H1 (cell line): ENCODE results near the gene ZNF213. TPM values are rescaled to one million over a fixed set of nuclear protein-coding genes. Genes with fewer than 3 reads are reported as not detected.

Experiments
- CTCF ChIA-PET: fragments of 300-600 bp; sonication (Branson Sonifier 250); formaldehyde crosslinking; loops from one replicate; lab custom pipeline; 2021; ENCODE audit not compliant: partially characterized antibody; lab: Charles Lee
- POLR2A ChIA-PET: fragments of 300-600 bp; sonication (Branson Sonifier 250); formaldehyde crosslinking; loops from one replicate; lab custom pipeline; 2021; ENCODE audit warnings: inconsistent platforms; ENCODE audit not compliant: partially characterized antibody; lab: Charles Lee
- DNase-seq, 2 experiments: peaks; one replicate each; pipeline versions ENCODE4 v3.0.0 to v3.0.0-alpha.2; 2010 to 2022; ENCODE audit warnings: low spot score in 2 of 2, low read depth in 1 of 2, mixed read lengths in 1 of 2
- FAIRE-seq: peaks from 2 replicates; lab custom pipeline; 2011; peaks lifted over from hg19 to GRCh38; lab: Jason Lieb, UNC
- H2AFZ ChIP-seq: 2 replicates; pipeline ENCODE4 v1.8.1; 2012; ENCODE audit warnings: low read length, inconsistent platforms
- H2AK5ac ChIP-seq: 2 replicates; pipeline ENCODE4 v1.6.1; 2013; ENCODE audit warnings: low read depth, low read length
- H2BK120ac ChIP-seq: replicated peaks from 2 replicates; pipeline ENCODE3; 2013; ENCODE audit warnings: low read depth, low read length, inconsistent platforms
- H2BK12ac ChIP-seq: 2 replicates; pipeline ENCODE4 v1.6.1; 2013; ENCODE audit warnings: low read depth, low read length
- H2BK15ac ChIP-seq: 2 replicates; pipeline ENCODE4 v1.6.1; 2013; ENCODE audit warnings: low read length
- H2BK20ac ChIP-seq: 2 replicates; pipeline ENCODE4 v1.6.1; 2013; ENCODE audit warnings: low read length
- H2BK5ac ChIP-seq: 2 replicates; pipeline ENCODE4 v1.6.1; 2013; ENCODE audit warnings: low read depth, low read length
- H3K14ac ChIP-seq: 2 replicates; pipeline ENCODE4 v1.6.1; 2013; ENCODE audit warnings: inconsistent platforms; ENCODE audit not compliant: insufficient read length
- H3K18ac ChIP-seq: 2 replicates; pipeline ENCODE4 v1.6.1; 2013; ENCODE audit warnings: low read length; ENCODE audit errors: extremely low read depth
- H3K23ac ChIP-seq: 2 replicates; pipeline ENCODE4 v1.6.1; 2013; ENCODE audit warnings: inconsistent platforms; ENCODE audit not compliant: insufficient read length
- H3K23me2 ChIP-seq: 2 replicates; pipeline ENCODE4 v1.6.1; 2013; ENCODE audit warnings: low read depth, low read length
- H3K27ac ChIP-seq: 2 replicates; pipeline ENCODE4 v1.6.1; 2011; ENCODE audit warnings: low read depth, low read length, inconsistent platforms
- H3K27me3 ChIP-seq, 4 experiments: replicated peaks in 1 of 4; 1 replicate in 1 of 4; 2 replicates in 3 of 4; pipeline versions ENCODE4 v1.6.1 to v1.8.1; 2011 to 2013; ENCODE audit warnings: low read length in 3 of 4, mild to moderate bottlenecking in 3 of 4, inconsistent platforms in 2 of 4, mixed read lengths in 2 of 4, moderate library complexity in 1 of 4; ENCODE audit not compliant: control insufficient read depth in 3 of 4, insufficient read depth in 3 of 4; ENCODE audit errors: extremely low read depth in 1 of 4
- H3K36me3 ChIP-seq, 4 experiments: 2 replicates each; pipeline versions ENCODE4 v1.6.1 to v1.8.1; 2011 to 2013; ENCODE audit warnings: mild to moderate bottlenecking in 4 of 4, low read length in 3 of 4, moderate library complexity in 2 of 4, control low read depth in 1 of 4, inconsistent platforms in 1 of 4; ENCODE audit not compliant: insufficient read depth in 4 of 4, control insufficient read depth in 2 of 4
- H3K4ac ChIP-seq: replicated peaks from 2 replicates; pipeline ENCODE3; 2013; ENCODE audit warnings: low read length, low read depth, mixed read lengths, inconsistent platforms; ENCODE audit not compliant: insufficient read length
- H3K4me1 ChIP-seq, 4 experiments: replicated peaks in 1 of 4; 1 replicate in 1 of 4; 2 replicates in 3 of 4; pipeline versions ENCODE4 v1.6.1 to v1.8.1; 2011 to 2013; ENCODE audit warnings: low read length in 3 of 4, inconsistent platforms in 2 of 4, mixed read lengths in 1 of 4; ENCODE audit not compliant: insufficient read depth in 4 of 4, control insufficient read depth in 3 of 4
- H3K4me2 ChIP-seq, 2 experiments: 2 replicates each; pipeline versions ENCODE4 v1.6.1 to v1.8.1; 2011 to 2013; ENCODE audit warnings: low read depth in 2 of 2, low read length in 2 of 2, control low read depth in 1 of 2, inconsistent platforms in 1 of 2, mild to moderate bottlenecking in 1 of 2; ENCODE audit not compliant: insufficient read depth in 1 of 2
- H3K4me3 ChIP-seq, 4 experiments: fragments of 200-600, 300-600 bp in 1 of 4; sonication (generic), shearing (Covaris generic), sonication (Bioruptor Twin) in 1 of 4; 2 replicates each; pipeline versions ENCODE4 v1.5.1 to v1.8.1; 2011 to 2016; ENCODE audit warnings: low read length in 4 of 4, low read depth in 3 of 4, control low read depth in 2 of 4, inconsistent platforms in 2 of 4, mild to moderate bottlenecking in 2 of 4, mixed read lengths in 1 of 4, moderate library complexity in 1 of 4; ENCODE audit not compliant: insufficient read depth in 2 of 4; ENCODE audit errors: extremely low read depth in 1 of 4
- H3K56ac ChIP-seq: replicated peaks from 2 replicates; pipeline ENCODE3; 2013; ENCODE audit warnings: low read depth, mild to moderate bottlenecking, mixed read lengths, low read length, inconsistent platforms; ENCODE audit not compliant: insufficient read length
- H3K79me1 ChIP-seq: 2 replicates; pipeline ENCODE4 v1.6.1; 2013; ENCODE audit warnings: low read depth, low read length, control low read depth
- H3K79me2 ChIP-seq, 2 experiments: 2 replicates each; pipeline versions ENCODE4 v1.6.1 to v1.8.1; 2012 to 2013; ENCODE audit warnings: low read length in 2 of 2, mild to moderate bottlenecking in 2 of 2, inconsistent platforms in 1 of 2; ENCODE audit not compliant: insufficient read depth in 2 of 2, control insufficient read depth in 1 of 2
- H3K9ac ChIP-seq, 4 experiments: replicated peaks in 1 of 4; 1 replicate in 1 of 4; 2 replicates in 3 of 4; pipeline versions ENCODE4 v1.6.1 to v1.8.1; 2011 to 2013; ENCODE audit warnings: low read depth in 3 of 4, low read length in 3 of 4, control low read depth in 2 of 4, mild to moderate bottlenecking in 2 of 4, moderate library complexity in 2 of 4, inconsistent platforms in 1 of 4; ENCODE audit errors: extremely low read depth in 1 of 4
- H3K9me3 ChIP-seq, 2 experiments: 2 replicates each; pipeline versions ENCODE4 v1.6.1 to v1.8.1; 2012 to 2013; ENCODE audit warnings: mild to moderate bottlenecking in 2 of 2, moderate library complexity in 2 of 2, control low read depth in 1 of 2, inconsistent platforms in 1 of 2, low read depth in 1 of 2, low read length in 1 of 2, mixed read lengths in 1 of 2; ENCODE audit not compliant: insufficient read depth in 2 of 2
- H4K20me1 ChIP-seq, 2 experiments: replicated peaks in 1 of 2; 2 replicates each; pipeline versions ENCODE3 to v1.8.1; 2011 to 2013; ENCODE audit warnings: inconsistent platforms in 2 of 2, low read length in 2 of 2, mild to moderate bottlenecking in 1 of 2; ENCODE audit not compliant: insufficient read depth in 2 of 2, control insufficient read depth in 1 of 2
- H4K5ac ChIP-seq: 2 replicates; pipeline ENCODE4 v1.6.1; 2013; ENCODE audit warnings: low read length, low read depth, mixed read lengths, inconsistent platforms; ENCODE audit not compliant: insufficient read length
- H4K8ac ChIP-seq: 2 replicates; pipeline ENCODE4 v1.8.0; 2013; ENCODE audit warnings: mild to moderate bottlenecking, moderate library complexity, low read length, inconsistent platforms; ENCODE audit not compliant: insufficient read depth; ENCODE audit errors: extremely low read depth
- H4K91ac ChIP-seq: replicated peaks from 2 replicates; pipeline ENCODE3; 2013; ENCODE audit warnings: low read length, mixed read lengths, inconsistent platforms; ENCODE audit not compliant: insufficient read length
- EZH2 ChIP-seq: fragments of 200-600 bp; sonication (generic); IDR thresholded peaks from 2 replicates; pipeline ENCODE4 v1.7.1; 2012; ENCODE audit warnings: low read depth, mild to moderate bottlenecking, moderate library complexity, low read length, inconsistent platforms; ENCODE audit not compliant: severe bottlenecking
- KDM4A ChIP-seq: IDR thresholded peaks from one replicate; pipeline ENCODE4 v1.7.1; 2012; ENCODE audit warnings: low read depth, mild to moderate bottlenecking, moderate library complexity, low read length, inconsistent platforms; ENCODE audit not compliant: severe bottlenecking
- SIN3A ChIP-seq, 2 experiments: IDR thresholded peaks in 1 of 2; conservative IDR thresholded peaks in 1 of 2; 2 replicates each; pipeline ENCODE4 v1.6.1; 2011 to 2012; ENCODE audit warnings: low read length in 2 of 2, improper control_type of control experiment in 1 of 2, low read depth in 1 of 2, mild to moderate bottlenecking in 1 of 2
- WGBS, 2 experiments: shearing (Covaris generic) in 1 of 2; methylation state at CpG; one replicate each; pipeline versions ENCODE4 v1.1.6 to v1.1.7; 2013 to 2015; ENCODE audit warnings: low lambda C conversion rate in 2 of 2, mixed read lengths in 2 of 2, inconsistent platforms in 1 of 2, low coverage in 1 of 2, missing lambda C conversion rate in 1 of 2; ENCODE audit not compliant: insufficient replicate concordance in 2 of 2, insufficient coverage in 1 of 2, insufficient read length in 1 of 2; ENCODE audit errors: extremely low coverage in 1 of 2, missing lambda C conversion rate in 1 of 2; 5-methylcytosine and 5-hydroxymethylcytosine counted together
- polyA plus RNA-seq, 7 experiments: library from polyadenylated mRNA; depleted of rRNA in 3 of 7; stranded (reverse) in 5 of 7; unstranded in 2 of 7; fragments of >200 nt in 5 of 7; fragments of 200-250 nt in 2 of 7; gene quantifications; 1 replicate in 5 of 7; 2 replicates in 1 of 7; 4 replicates in 1 of 7; pipeline versions ENCODE4 v1.2.1 to v1.2.3, GENCODE V29; 2011 to 2013; ENCODE audit warnings: missing spikeins in 2 of 7, mixed read lengths in 2 of 7
- total RNA-seq: library from RNA; stranded (reverse); fragmentation: NEBNext Ultra II Directional; extraction: Animal tissue kit (Norgen Biotek cat#: 25700); gene quantifications from 2 replicates; pipeline ENCODE4 v1.2.1, GENCODE V29; 2021

ZNF213 gene
- total and polyA plus RNA-seq, 2 of the 8 experiments (the other 6 are each of a cell fraction or from before 2014, with no cell fraction given) = 1.6 to 6.9 TPM

DNA sequence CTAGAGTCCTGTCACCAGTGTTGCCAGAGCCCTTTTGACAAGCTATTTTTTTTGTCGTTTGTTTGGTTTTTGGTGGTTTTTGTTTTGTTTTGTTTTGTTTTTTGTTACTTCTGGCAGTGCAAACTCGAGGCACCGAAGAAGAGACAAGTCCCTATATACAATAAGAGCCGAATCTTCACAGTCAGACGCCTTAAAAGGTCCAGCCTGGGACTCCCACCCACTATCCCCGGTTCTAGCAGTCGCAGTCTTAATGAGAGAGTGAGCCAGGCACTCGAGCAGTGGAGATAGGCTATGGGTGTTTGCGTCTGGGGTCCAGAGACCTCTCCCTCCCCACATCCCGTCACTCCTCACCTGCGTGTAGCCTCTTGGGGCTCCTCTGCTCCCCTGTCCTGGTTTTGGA is 55.0 kb downstream of the ZNF213 start:
- DNase-seq (no peak), FAIRE-seq (no peak)
- Histone ChIP-seq H3K9me3 (no peaks in the 10 kb centered on the region; a peak in 1 of 4 replicates), H2BK20ac (no peak overlapping the region), H2BK120ac (no peak overlapping the region), H2AK5ac (no peak overlapping the region), H4K91ac (no peak overlapping the region), H3K9ac (no peak overlapping the region), H3K14ac (no peak overlapping the region), H3K56ac (no peak overlapping the region), H3K79me1 (no peaks in the 10 kb centered on the region), H2BK15ac (no peak overlapping the region), H2AFZ (no peak overlapping the region), H4K20me1 (no peaks in the 10 kb centered on the region), H3K4me3 (peak overlapping the region; percentile 19 to 99 (median 94); a peak in 6 of 8 replicates), H2BK5ac (no peak overlapping the region), H3K23me2 (peaks cover 17% of the 10 kb centered on the region), H3K4me1 (peaks cover 0 to 5% (median 0%) of the 10 kb centered on the region in 4 experiments; a peak in 2 of 7 replicates), H3K79me2 (no peaks in the 10 kb centered on the region), H3K27ac (no peak overlapping the region), H3K18ac (no peak overlapping the region), H3K23ac (no peak overlapping the region), H4K8ac (no peak overlapping the region), H3K36me3 (no peaks in the 10 kb centered on the region), H3K4me2 (peak overlapping the region; percentile 97 to 98), H3K4ac (no peak overlapping the region), H2BK12ac (no peak overlapping the region), H4K5ac (no peak overlapping the region), H3K27me3 (peaks cover 5 to 17% (median 14%) of the 10 kb centered on the region in 4 experiments)
- ChIA-PET POLR2A (interaction anchor here (1.1 to 2.3 kb wide), 3 partner anchors 9 to 143 kb away, joined by 3 to 13 read pairs (median 3); no protein-coding TSS in a partner anchor), CTCF (interaction anchor here (0.7 to 1.5 kb wide), 4 partner anchors 10 to 534 kb away, joined by 3 to 4 read pairs (median 3); no protein-coding TSS in a partner anchor)
- peak; percentile 31 for TF ChIP-seq EZH2
- peak; percentile 5 for TF ChIP-seq KDM4A
- TF ChIP-seq SIN3A (conservative IDR thresholded peaks at IDR 0.05 in 1 of 2, IDR thresholded peaks at IDR 0.05 in 1 of 2; ENCODE audit: low read depth in 1 of 2, low read length in 2 of 2) = no peak
- 27% methylated on average over 11 of the region's 11 CpGs; no CpG with 5 or more reads in 1 of the 2 experiments for WGBS, 2 experiments
